Osteocyte (in vitro differentiated cells): ENCODE results near the gene PSMD14. TPM values are rescaled to one million over a fixed set of nuclear protein-coding genes. Genes with fewer than 3 reads are reported as not detected.
"Not testable (repeated sequence)": the region's sequence is repeated elsewhere in the genome, so short reads cannot be mapped to it uniquely, and the experiment has no call there.

ENCODE experiments used
- DNase-seq: peaks from one replicate; pipeline ENCODE4 v3.0.0; 2021; ENCODE audit warnings: mixed read lengths; ENCODE audit not compliant: unreplicated experiment; ENCODE audit errors: extremely low spot score
- H3K27ac Mint-ChIP-seq: one replicate; pipeline ENCODE4 v1.8.0; 2021; ENCODE audit warnings: mild to moderate bottlenecking, mixed read lengths; ENCODE audit not compliant: unreplicated experiment
- H3K27me3 Mint-ChIP-seq: one replicate; pipeline ENCODE4 v1.8.0; 2021; ENCODE audit warnings: mixed read lengths; ENCODE audit not compliant: unreplicated experiment
- H3K36me3 Mint-ChIP-seq: one replicate; pipeline ENCODE4 v1.8.0; 2021; ENCODE audit warnings: mixed read lengths; ENCODE audit not compliant: unreplicated experiment
- H3K4me1 Mint-ChIP-seq: one replicate; pipeline ENCODE4 v1.8.0; 2021; ENCODE audit warnings: mixed read lengths; ENCODE audit not compliant: unreplicated experiment
- H3K4me3 Mint-ChIP-seq: one replicate; pipeline ENCODE4 v1.8.0; 2021; ENCODE audit warnings: mild to moderate bottlenecking, moderate library complexity, mixed read lengths; ENCODE audit not compliant: unreplicated experiment
- H3K9me3 Mint-ChIP-seq: one replicate; pipeline ENCODE4 v1.8.0; 2021; ENCODE audit warnings: mixed read lengths; ENCODE audit not compliant: unreplicated experiment
- total RNA-seq: library from RNA; stranded (reverse); gene quantifications from 2 replicates; pipeline ENCODE4 v1.2.1, GENCODE V29; 2021
- TF ChIP-seq, protein P1 (sequence below): fragments of 200-600 bp; sonication (generic); IDR thresholded peaks from 2 replicates; pipeline ENCODE4 v1.5.0; 2021; ENCODE audit warnings: antibody characterized with exemption, mild to moderate bottlenecking, moderate library complexity

The PSMD14 gene
- total RNA-seq, 1 donor from 2014 or later = 38.7 TPM

DNA sequence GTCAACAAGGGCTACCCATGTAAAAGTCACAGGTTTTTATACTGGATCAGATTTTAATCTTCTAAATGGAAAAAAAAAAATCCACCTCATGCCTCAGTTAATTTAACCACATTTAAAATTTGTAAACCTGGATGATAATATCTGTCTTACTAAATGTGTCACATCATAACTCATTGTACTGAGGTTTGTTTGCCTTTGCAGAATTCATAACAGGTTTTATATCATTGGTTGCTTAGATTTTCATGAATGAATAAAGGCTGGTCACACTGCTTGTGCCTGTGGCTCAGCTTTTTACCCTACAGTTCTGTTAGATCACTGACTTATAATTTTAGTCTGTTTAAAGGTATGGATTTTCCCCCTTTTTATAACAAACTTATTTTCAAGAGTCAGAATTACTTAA is 48.9 kb downstream of the PSMD14 start:
- peaks cover 22% of the 10 kb centered on the region for H3K4me1 Mint-ChIP-seq
- H3K36me3 Mint-ChIP-seq = peaks cover 7% of the 10 kb centered on the region

DNA sequence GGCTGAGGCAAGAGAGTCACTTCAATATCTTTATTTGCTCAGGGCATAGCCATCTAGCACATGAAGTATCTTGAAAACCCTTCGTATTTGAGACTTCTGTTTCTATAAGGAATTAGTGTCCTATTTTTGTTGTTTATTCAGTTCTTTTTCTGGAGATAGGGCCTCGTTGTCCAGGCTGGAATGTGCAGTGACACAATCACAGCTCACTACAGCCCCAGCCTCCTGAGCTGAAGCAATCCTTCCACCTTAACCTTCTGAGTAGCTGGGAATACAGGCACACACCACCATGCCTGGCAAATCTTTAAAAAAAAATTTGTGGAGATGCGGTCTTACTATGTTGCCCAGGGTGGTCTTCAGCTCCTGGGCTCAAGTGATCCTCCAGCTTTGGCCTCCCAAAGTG is 50.6 kb downstream of the PSMD14 start:
- Mint-ChIP-seq H3K9me3 (peaks cover 14% of the 10 kb centered on the region), H3K4me3 (no peak overlapping the region), H3K36me3 (peaks cover 20% of the 10 kb centered on the region), H3K4me1 (peaks cover 7% of the 10 kb centered on the region), H3K27ac (no peak overlapping the region), H3K27me3 (no peaks in the 10 kb centered on the region)
- TF ChIP-seq, protein P1, sequence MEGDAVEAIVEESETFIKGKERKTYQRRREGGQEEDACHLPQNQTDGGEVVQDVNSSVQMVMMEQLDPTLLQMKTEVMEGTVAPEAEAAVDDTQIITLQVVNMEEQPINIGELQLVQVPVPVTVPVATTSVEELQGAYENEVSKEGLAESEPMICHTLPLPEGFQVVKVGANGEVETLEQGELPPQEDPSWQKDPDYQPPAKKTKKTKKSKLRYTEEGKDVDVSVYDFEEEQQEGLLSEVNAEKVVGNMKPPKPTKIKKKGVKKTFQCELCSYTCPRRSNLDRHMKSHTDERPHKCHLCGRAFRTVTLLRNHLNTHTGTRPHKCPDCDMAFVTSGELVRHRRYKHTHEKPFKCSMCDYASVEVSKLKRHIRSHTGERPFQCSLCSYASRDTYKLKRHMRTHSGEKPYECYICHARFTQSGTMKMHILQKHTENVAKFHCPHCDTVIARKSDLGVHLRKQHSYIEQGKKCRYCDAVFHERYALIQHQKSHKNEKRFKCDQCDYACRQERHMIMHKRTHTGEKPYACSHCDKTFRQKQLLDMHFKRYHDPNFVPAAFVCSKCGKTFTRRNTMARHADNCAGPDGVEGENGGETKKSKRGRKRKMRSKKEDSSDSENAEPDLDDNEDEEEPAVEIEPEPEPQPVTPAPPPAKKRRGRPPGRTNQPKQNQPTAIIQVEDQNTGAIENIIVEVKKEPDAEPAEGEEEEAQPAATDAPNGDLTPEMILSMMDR = no peak
- no peak for DNase-seq

More for the DNA sequence above, 48.9 kb downstream of the PSMD14 start:
- TF ChIP-seq, protein P1 = no peak
- H3K4me3 Mint-ChIP-seq = no peak overlapping the region
- no peak for DNase-seq
- peaks cover 7% of the 10 kb centered on the region for H3K9me3 Mint-ChIP-seq
- H3K27ac Mint-ChIP-seq = no peak overlapping the region
- H3K27me3 Mint-ChIP-seq = no peaks in the 10 kb centered on the region

DNA sequence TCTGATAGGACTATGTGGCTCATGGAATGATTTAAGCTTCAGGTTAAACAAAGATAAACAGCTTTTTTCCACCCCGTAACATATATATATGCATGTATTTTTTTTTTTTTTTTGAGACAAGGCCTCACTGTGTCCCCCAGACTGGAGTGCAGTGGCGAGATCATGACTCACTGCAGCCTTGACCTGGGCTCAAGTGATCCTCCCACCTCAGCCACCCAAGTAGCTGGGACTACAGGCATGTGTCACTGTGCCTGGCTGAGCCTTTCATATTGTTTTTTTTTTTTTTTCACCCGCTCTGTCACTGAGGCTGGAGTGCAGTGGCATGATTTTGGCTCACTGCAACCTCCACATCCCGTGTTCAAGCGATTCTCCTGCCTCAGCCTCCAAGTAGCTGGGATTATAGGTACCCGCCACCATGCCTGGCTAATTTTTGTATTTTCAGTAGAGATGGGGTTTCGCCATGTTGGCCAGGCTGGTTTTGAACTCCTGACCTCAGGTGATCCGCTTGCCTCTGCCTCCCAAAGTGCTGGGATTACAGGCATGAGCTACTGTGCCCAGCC is 52.0 kb downstream of the PSMD14 start:
- H3K27ac Mint-ChIP-seq, H3K4me3 Mint-ChIP-seq, H3K27me3 Mint-ChIP-seq, DNase-seq, H3K4me1 Mint-ChIP-seq: not testable (repeated sequence)
- H3K36me3 Mint-ChIP-seq = peaks cover 20% of the 10 kb centered on the region
- peaks cover 14% of the 10 kb centered on the region for H3K9me3 Mint-ChIP-seq

DNA sequence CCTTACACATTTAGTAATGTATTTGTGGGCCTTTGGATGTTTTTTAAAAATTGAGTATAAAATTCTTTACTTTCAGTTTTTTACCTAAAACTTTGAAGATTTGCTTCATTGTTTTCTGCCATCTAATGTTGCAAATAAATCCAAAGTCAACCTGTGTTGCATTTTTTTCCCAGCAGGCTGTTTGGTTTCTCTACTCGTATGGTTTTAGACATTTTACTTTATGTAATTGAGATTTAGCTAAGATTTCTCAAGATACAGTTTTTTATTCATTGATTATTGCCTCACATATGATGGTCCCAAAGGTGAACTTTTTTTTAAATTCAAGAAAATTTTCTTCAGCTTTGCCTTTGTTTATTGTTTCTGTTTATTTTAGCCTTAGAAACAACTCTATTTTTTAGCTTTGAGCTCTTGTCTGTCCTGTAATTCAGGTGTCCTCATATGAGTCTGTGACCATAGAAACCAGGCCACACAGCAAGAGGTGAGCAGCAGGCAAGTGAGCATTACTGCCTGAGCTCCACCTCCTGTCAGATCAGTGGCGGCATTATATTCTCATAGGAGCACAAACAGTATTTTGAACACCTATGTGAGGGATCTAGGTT is 54.4 kb downstream of the PSMD14 start:
- peaks cover 23% of the 10 kb centered on the region for H3K36me3 Mint-ChIP-seq
- H3K4me3 Mint-ChIP-seq = no peak overlapping the region
- H3K4me1 Mint-ChIP-seq = peaks cover 5% of the 10 kb centered on the region
- no peak for DNase-seq
- TF ChIP-seq, protein P1 = no peak
- H3K9me3 Mint-ChIP-seq = peaks cover 14% of the 10 kb centered on the region
- H3K27me3 Mint-ChIP-seq = no peaks in the 10 kb centered on the region
- no peak overlapping the region for H3K27ac Mint-ChIP-seq

DNA sequence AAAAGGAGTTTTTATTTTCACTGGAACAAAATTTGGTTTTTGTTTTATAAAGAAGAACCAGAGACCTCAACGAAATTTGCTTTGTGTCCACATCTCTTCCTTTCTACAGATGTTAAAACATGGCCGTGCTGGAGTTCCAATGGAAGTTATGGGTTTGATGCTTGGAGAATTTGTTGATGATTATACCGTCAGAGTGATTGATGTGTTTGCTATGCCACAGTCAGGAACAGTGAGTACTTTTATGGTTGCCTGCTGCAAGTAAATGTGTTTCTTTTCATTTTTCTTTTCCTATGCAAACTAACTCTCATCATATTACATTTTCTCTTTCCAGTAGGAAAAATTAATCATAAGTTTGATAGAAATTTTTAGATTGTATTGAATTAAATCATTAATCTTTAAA is 59.5 kb downstream of the PSMD14 start:
- H3K4me3 Mint-ChIP-seq = no peak overlapping the region
- no peak for DNase-seq
- H3K36me3 Mint-ChIP-seq = peaks cover 33% of the 10 kb centered on the region
- H3K27ac Mint-ChIP-seq = no peak overlapping the region
- TF ChIP-seq, protein P1 = no peak
- H3K27me3 Mint-ChIP-seq = no peaks in the 10 kb centered on the region
- peaks cover 4% of the 10 kb centered on the region for H3K4me1 Mint-ChIP-seq
- H3K9me3 Mint-ChIP-seq = peaks cover 7% of the 10 kb centered on the region
